Ovary (tissue), 3 donors: Measurements from ENCODE around the gene SERPINB6.

Experiments used
- POLR2A ChIP-seq: fragments of 450-650 bp; IDR thresholded peaks from one replicate; pipeline ENCODE4 v1.6.1; 2017; ENCODE audit warnings: antibody characterized with exemption, mild to moderate bottlenecking, moderate library complexity
- TF ChIP-seq, protein P1 (sequence below), 3 donors: fragments of 450-650 bp in 2 of 3; fragments of 200-600 bp in 1 of 3; IDR thresholded peaks; one replicate each; pipeline versions ENCODE4 v1.5.1 to v1.8.0; 2016 to 2022; ENCODE audit warnings: antibody characterized with exemption in 3 of 3, mild to moderate bottlenecking in 1 of 3
- donor health status: DM: no; HTN: no; CAD: no.

- TF ChIP-seq, protein P1, sequence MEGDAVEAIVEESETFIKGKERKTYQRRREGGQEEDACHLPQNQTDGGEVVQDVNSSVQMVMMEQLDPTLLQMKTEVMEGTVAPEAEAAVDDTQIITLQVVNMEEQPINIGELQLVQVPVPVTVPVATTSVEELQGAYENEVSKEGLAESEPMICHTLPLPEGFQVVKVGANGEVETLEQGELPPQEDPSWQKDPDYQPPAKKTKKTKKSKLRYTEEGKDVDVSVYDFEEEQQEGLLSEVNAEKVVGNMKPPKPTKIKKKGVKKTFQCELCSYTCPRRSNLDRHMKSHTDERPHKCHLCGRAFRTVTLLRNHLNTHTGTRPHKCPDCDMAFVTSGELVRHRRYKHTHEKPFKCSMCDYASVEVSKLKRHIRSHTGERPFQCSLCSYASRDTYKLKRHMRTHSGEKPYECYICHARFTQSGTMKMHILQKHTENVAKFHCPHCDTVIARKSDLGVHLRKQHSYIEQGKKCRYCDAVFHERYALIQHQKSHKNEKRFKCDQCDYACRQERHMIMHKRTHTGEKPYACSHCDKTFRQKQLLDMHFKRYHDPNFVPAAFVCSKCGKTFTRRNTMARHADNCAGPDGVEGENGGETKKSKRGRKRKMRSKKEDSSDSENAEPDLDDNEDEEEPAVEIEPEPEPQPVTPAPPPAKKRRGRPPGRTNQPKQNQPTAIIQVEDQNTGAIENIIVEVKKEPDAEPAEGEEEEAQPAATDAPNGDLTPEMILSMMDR (IDR thresholded peaks at IDR 0.05): no peak
- no peak for TF ChIP-seq POLR2A
These were observed 9.1 kb upstream of the SERPINB6 start for GRCh38 chr6:2980465-2980855.
